GM12864 (cell line): ENCODE measurements around the gene ZFYVE27.
A peak's percentile ranks its signal among the peaks of the same experiment; 100 is the strongest.

ENCODE experiments used
- DNase-seq: peaks from one replicate; pipeline ENCODE4 v3.0.0-alpha.2; 2011; ENCODE audit warnings: low read depth
- H3K4me3 ChIP-seq: 2 replicates; pipeline ENCODE4 v1.5.1; 2011; ENCODE audit warnings: mild to moderate bottlenecking, low read depth, low read length, control low read depth
- CTCF ChIP-seq: IDR thresholded peaks from 2 replicates; pipeline ENCODE4 v1.5.1; 2011; ENCODE audit warnings: low read depth, mild to moderate bottlenecking, moderate library complexity, low read length, control low read depth, inconsistent platforms; ENCODE audit errors: missing control alignments

Gene ZFYVE27

GRCh38 chr10:97754726-97755125 lies 17.8 kb downstream of the ZFYVE27 start:
- no peak overlapping the region for H3K4me3 ChIP-seq
- no peak for DNase-seq
- no peak for TF ChIP-seq CTCF

DNA sequence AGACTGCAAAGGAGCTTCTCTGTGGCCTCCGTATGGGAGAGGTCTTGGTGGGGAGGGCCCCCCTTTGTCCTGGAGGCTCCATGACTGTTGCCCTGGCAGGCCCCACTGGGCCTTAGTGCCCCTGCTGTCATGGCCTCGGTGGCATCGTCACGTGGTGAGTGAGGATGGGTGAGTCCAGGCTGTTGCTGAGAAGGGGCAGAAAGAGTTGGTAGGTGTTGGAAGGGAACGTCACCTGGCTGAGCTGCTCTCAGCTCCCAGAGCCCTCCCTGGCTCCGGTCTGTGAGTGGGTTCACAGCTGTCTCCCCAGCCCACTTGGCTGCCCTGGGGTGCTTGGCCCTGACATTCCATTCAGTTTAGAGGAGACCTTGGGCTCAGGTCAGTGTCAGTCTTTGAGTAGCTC lies 18.8 kb downstream of the ZFYVE27 start:
- no peak for TF ChIP-seq CTCF
- DNase-seq, result no peak
- no peak overlapping the region for H3K4me3 ChIP-seq

DNA sequence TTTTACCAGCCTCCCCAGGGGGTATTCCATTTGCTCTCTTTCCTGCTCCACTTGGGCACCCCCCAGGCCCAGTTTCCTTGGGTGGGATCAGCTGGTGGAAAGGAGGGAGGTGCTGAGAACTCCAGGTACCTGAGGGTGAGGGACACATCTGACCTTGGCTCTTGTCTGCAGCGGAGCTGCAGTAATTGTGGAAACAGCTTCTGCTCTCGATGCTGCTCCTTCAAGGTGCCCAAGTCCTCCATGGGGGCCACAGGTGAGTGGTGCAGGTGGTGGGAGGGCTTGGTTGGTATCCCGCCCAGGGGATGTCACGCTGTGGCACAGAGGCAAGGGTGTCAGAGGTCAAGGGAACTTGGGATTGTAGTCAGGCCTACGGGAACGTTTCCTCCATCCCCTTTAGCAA lies 20.5 kb downstream of the ZFYVE27 start:
- no peak for DNase-seq

GRCh38 chr10:97759158-97759887 lies 22.4 kb downstream of the ZFYVE27 start:
- peak; percentile 86 for TF ChIP-seq CTCF
- no peak for DNase-seq
- no peak overlapping the region for H3K4me3 ChIP-seq

More for the DNA sequence above, 20.5 kb downstream of the ZFYVE27 start:
- no peak overlapping the region for H3K4me3 ChIP-seq
- TF ChIP-seq CTCF, result no peak

DNA sequence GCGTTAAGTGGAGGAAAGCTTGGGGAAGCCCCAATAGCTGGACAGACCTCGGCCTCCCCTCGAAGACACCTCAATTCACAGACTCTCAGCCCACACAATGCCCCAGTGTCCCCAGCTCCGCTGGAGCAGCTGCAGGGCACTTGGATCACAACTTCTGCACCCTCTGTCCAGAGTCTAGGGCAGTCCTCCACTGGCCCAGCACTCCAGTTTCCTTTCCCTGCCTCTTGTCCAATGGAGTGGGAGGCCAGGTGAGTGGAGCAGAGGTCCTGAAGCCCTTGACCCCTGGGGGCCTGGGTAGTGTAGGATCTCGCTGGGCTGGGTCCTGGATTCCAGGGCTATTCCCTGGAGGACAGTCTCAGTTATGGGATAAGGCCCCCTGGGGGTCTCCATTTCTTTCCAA lies 23.0 kb downstream of the ZFYVE27 start:
- no peak for TF ChIP-seq CTCF
- no peak overlapping the region for H3K4me3 ChIP-seq
- no peak for DNase-seq

DNA sequence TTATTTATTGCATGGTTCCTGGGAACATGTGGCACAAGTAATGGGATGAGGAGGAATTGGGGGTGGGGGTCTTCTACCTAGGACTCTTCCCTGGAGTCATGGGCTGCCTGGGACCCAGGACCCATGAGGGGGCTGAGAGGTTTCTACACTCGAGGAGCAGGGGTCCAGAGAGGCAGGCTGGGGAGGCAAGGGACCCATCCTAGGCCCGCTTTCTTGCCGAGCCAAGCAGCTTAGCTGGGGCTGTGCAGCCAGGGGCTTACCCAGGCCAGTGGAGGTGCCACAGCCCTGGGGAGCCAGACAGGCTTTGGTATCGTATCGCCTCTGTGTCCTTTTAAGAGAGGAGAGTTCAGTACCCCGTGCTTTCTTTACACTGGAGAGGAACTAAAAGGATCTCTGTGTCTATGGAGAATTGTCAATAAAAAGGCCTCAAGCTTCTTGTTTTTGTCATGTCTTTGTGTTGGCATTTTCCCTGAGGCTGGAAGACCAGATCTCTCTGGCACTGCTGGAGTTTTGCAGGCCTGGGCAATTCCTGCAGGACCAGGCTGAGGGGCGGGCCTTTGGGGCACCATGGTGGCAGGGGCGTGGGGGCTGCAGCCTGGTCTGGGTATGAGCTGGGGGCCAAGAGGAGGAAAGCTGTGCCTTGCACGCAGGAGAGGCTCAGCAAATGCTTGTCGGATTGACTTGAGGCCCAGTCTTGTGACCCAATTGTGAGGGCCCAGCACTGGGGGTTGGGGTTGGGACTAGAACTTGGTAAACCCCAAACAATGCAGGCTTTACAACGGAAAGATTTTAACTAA lies 23.7 kb downstream of the ZFYVE27 start:
- H3K4me3 ChIP-seq, result no peak overlapping the region
- DNase-seq, result no peak
- TF ChIP-seq CTCF, result no peak
